Mesenchymal stem cell (in vitro differentiated cells and primary cell): ENCODE measurements around the gene TMC3.

Experiments
- DNase-seq: peaks from one replicate; pipeline ENCODE4 v3.0.0-alpha.2; 2013
- H2AFZ ChIP-seq: one replicate; pipeline ENCODE4 v1.6.1; 2013; ENCODE audit warnings: low read depth, mild to moderate bottlenecking, control low read depth, inconsistent platforms, low read length, moderate library complexity
- H2AK5ac ChIP-seq: 2 replicates; pipeline ENCODE4 v1.6.1; 2013; ENCODE audit warnings: low read length, moderate library complexity, mild to moderate bottlenecking, inconsistent platforms; ENCODE audit not compliant: severe bottlenecking
- H2BK120ac ChIP-seq: one replicate; pipeline ENCODE4 v1.6.1; 2013; ENCODE audit warnings: low read depth, mild to moderate bottlenecking, inconsistent platforms, low read length, moderate library complexity
- H2BK12ac ChIP-seq, 2 experiments: one replicate each; pipeline ENCODE4 v1.6.1; 2013; ENCODE audit warnings: inconsistent platforms in 2 of 2, low read length in 2 of 2, mild to moderate bottlenecking in 2 of 2, moderate library complexity in 2 of 2, control low read depth in 1 of 2
- H2BK15ac ChIP-seq: one replicate; pipeline ENCODE4 v1.6.1; 2013; ENCODE audit warnings: mild to moderate bottlenecking, low read depth, inconsistent platforms; ENCODE audit not compliant: poor library complexity, severe bottlenecking
- H2BK5ac ChIP-seq: 2 replicates; pipeline ENCODE4 v1.6.1; 2013; ENCODE audit warnings: low read depth, mild to moderate bottlenecking, low read length, control low read depth, inconsistent platforms; ENCODE audit not compliant: poor library complexity, severe bottlenecking
- H3K14ac ChIP-seq, 2 experiments: one replicate each; pipeline ENCODE4 v1.6.1; 2013; ENCODE audit warnings: inconsistent platforms in 2 of 2, low read length in 2 of 2, control low read depth in 1 of 2, mild to moderate bottlenecking in 1 of 2, moderate library complexity in 1 of 2
- H3K18ac ChIP-seq, 2 experiments: one replicate each; pipeline ENCODE4 v1.6.1; 2013; ENCODE audit warnings: inconsistent platforms in 2 of 2, low read length in 2 of 2, control low read depth in 1 of 2, low read depth in 1 of 2, mild to moderate bottlenecking in 1 of 2
- H3K23ac ChIP-seq, 2 experiments: one replicate each; pipeline ENCODE4 v1.6.1; 2013; ENCODE audit warnings: inconsistent platforms in 2 of 2, low read length in 2 of 2, mild to moderate bottlenecking in 2 of 2, moderate library complexity in 2 of 2, control low read depth in 1 of 2
- H3K27ac ChIP-seq: 2 replicates; pipeline ENCODE4 v1.5.1; 2013; ENCODE audit warnings: mild to moderate bottlenecking, moderate library complexity, low read length, control low read depth, inconsistent platforms; ENCODE audit not compliant: poor library complexity, severe bottlenecking
- H3K27me3 ChIP-seq, 2 experiments: 2 replicates each; pipeline versions ENCODE4 v1.6.1 to v1.7.0; 2013; ENCODE audit warnings: low read length in 2 of 2, mild to moderate bottlenecking in 2 of 2, moderate library complexity in 2 of 2, control low read depth in 1 of 2, inconsistent platforms in 1 of 2; ENCODE audit not compliant: control insufficient read depth in 1 of 2, insufficient read depth in 1 of 2
- H3K36me3 ChIP-seq, 2 experiments: 2 replicates each; pipeline versions ENCODE4 v1.6.1 to v1.7.0; 2013; ENCODE audit warnings: low read length in 2 of 2, control low read depth in 1 of 2, inconsistent platforms in 1 of 2, low read depth in 1 of 2, mild to moderate bottlenecking in 1 of 2; ENCODE audit not compliant: insufficient read depth in 2 of 2, control insufficient read depth in 1 of 2
- H3K4ac ChIP-seq, 2 experiments: one replicate each; pipeline ENCODE4 v1.6.1; 2013; ENCODE audit warnings: inconsistent platforms in 2 of 2, low read length in 2 of 2, mild to moderate bottlenecking in 2 of 2, moderate library complexity in 2 of 2, control low read depth in 1 of 2, low read depth in 1 of 2
- H3K4me1 ChIP-seq: 2 replicates; pipeline ENCODE4 v1.6.1; 2013; ENCODE audit warnings: low read depth, low read length, control low read depth; ENCODE audit not compliant: control insufficient read depth, insufficient read depth
- H3K4me2 ChIP-seq: 2 replicates; pipeline ENCODE4 v1.6.1; 2013; ENCODE audit warnings: low read length, mild to moderate bottlenecking, inconsistent platforms; ENCODE audit not compliant: poor library complexity, severe bottlenecking
- H3K4me3 ChIP-seq, 2 experiments: 2 replicates each; pipeline versions ENCODE4 v1.5.1 to v1.7.0; 2013; ENCODE audit warnings: low read length in 2 of 2, mild to moderate bottlenecking in 2 of 2, control low read depth in 1 of 2, low read depth in 1 of 2; ENCODE audit not compliant: insufficient read depth in 1 of 2
- H3K79me1 ChIP-seq: replicated peaks from 2 replicates; pipeline ENCODE4 v1.6.1; 2013; ENCODE audit warnings: mild to moderate bottlenecking, control low read depth, low read length, inconsistent platforms; ENCODE audit not compliant: poor library complexity, severe bottlenecking
- H3K9ac ChIP-seq: 2 replicates; pipeline ENCODE4 v1.7.0; 2013; ENCODE audit warnings: mild to moderate bottlenecking, low read length, moderate library complexity
- H3K9me3 ChIP-seq: 2 replicates; pipeline ENCODE4 v1.7.0; 2013; ENCODE audit warnings: mild to moderate bottlenecking, low read length; ENCODE audit not compliant: control insufficient read depth
- H4K8ac ChIP-seq: one replicate; pipeline ENCODE4 v1.6.1; 2013; ENCODE audit warnings: inconsistent platforms, mild to moderate bottlenecking, low read length, moderate library complexity
- H4K91ac ChIP-seq: one replicate; pipeline ENCODE4 v1.6.1; 2013; ENCODE audit warnings: mild to moderate bottlenecking, low read length, inconsistent platforms
- WGBS: methylation state at CpG from one replicate; pipeline ENCODE4 v1.1.7; 2013; ENCODE audit warnings: mixed read lengths; 5-methylcytosine and 5-hydroxymethylcytosine counted together

TMC3 gene

GRCh38 chr15:81313686-81314085 is 60.3 kb downstream of the TMC3 start:
- no peak overlapping the region for H3K4ac ChIP-seq
- peak overlapping the region; percentile 2 for H3K9ac ChIP-seq
- H2AK5ac ChIP-seq: peak overlapping the region; percentile 36
- no peak overlapping the region for H2BK12ac ChIP-seq
- 91% methylated on average over 1 of the region's 5 CpGs for WGBS
- no peaks in the 10 kb centered on the region for H3K79me1 ChIP-seq
- H3K27ac ChIP-seq: peak overlapping the region; percentile 35
- no peaks in the 10 kb centered on the region for H3K9me3 ChIP-seq
- DNase-seq: no peak
- no peak overlapping the region for H4K91ac ChIP-seq
- H3K18ac ChIP-seq: no peak overlapping the region
- no peak overlapping the region for H2BK5ac ChIP-seq
- no peak overlapping the region for H3K4me2 ChIP-seq
- peaks cover 33 to 50% of the 10 kb centered on the region in 2 experiments for H3K36me3 ChIP-seq
- no peaks in the 10 kb centered on the region for H3K27me3 ChIP-seq
- H3K4me1 ChIP-seq: peaks cover 8% of the 10 kb centered on the region
- H3K4me3 ChIP-seq: no peak overlapping the region
- no peak overlapping the region for H3K14ac ChIP-seq
- no peak overlapping the region for H2AFZ ChIP-seq
- H3K23ac ChIP-seq: no peak overlapping the region
- no peak overlapping the region for H2BK15ac ChIP-seq
- H4K8ac ChIP-seq: no peak overlapping the region
- no peak overlapping the region for H2BK120ac ChIP-seq

GRCh38 chr15:81312790-81313543 is 61.0 kb downstream of the TMC3 start:
- Histone ChIP-seq H2BK15ac (no peak overlapping the region), H3K4me3 (peak overlapping the region in 1 of 2 experiments; percentile 3), H3K4ac (peak overlapping the region in 1 of 2 experiments; percentile 24), H3K9ac (peak overlapping the region; percentile 37), H3K4me1 (peaks cover 8% of the 10 kb centered on the region), H2BK5ac (no peak overlapping the region), H3K36me3 (peaks cover 28 to 45% of the 10 kb centered on the region in 2 experiments), H3K14ac (peak overlapping the region in 1 of 2 experiments; percentile 30), H3K27ac (peak overlapping the region; percentile 69), H3K27me3 (no peaks in the 10 kb centered on the region), H3K23ac (peak overlapping the region in 1 of 2 experiments; percentile 16), H3K18ac (peak overlapping the region in 1 of 2 experiments; percentile 68), H2BK12ac (no peak overlapping the region), H2BK120ac (no peak overlapping the region), H4K8ac (no peak overlapping the region), H3K4me2 (no peak overlapping the region), H3K9me3 (no peaks in the 10 kb centered on the region), H4K91ac (peak overlapping the region; percentile 61), H2AK5ac (peak overlapping the region; percentile 37), H2AFZ (no peak overlapping the region), H3K79me1 (no peaks in the 10 kb centered on the region)
- DNase-seq: peak; percentile 96
- 65% methylated on average over 22 of the region's 22 CpGs for WGBS

GRCh38 chr15:81311752-81312464 is 62.1 kb downstream of the TMC3 start:
- Histone ChIP-seq H3K27me3 (no peaks in the 10 kb centered on the region), H3K4me2 (no peak overlapping the region), H4K91ac (no peak overlapping the region), H2AK5ac (peak overlapping the region; percentile 54), H3K14ac (no peak overlapping the region), H3K9me3 (no peaks in the 10 kb centered on the region), H3K79me1 (no peaks in the 10 kb centered on the region), H2BK15ac (no peak overlapping the region), H3K23ac (no peak overlapping the region), H4K8ac (no peak overlapping the region), H3K27ac (no peak overlapping the region), H2AFZ (no peak overlapping the region), H3K4me3 (no peak overlapping the region), H3K36me3 (peaks cover 19 to 43% of the 10 kb centered on the region in 2 experiments), H3K18ac (no peak overlapping the region), H3K4me1 (peaks cover 8% of the 10 kb centered on the region), H3K9ac (peak overlapping the region; percentile 37), H3K4ac (no peak overlapping the region), H2BK12ac (no peak overlapping the region), H2BK120ac (no peak overlapping the region), H2BK5ac (no peak overlapping the region)
- no peak for DNase-seq
- 93% methylated on average over 10 of the region's 10 CpGs for WGBS

- Histone ChIP-seq H2BK5ac (no peak overlapping the region), H2AK5ac (no peak overlapping the region), H4K8ac (no peak overlapping the region), H4K91ac (no peak overlapping the region), H2BK120ac (no peak overlapping the region), H3K79me1 (no peaks in the 10 kb centered on the region), H2BK15ac (no peak overlapping the region), H3K14ac (no peak overlapping the region), H3K9ac (no peak overlapping the region), H3K4me1 (peaks cover 8% of the 10 kb centered on the region), H3K18ac (no peak overlapping the region), H3K27ac (no peak overlapping the region), H3K4ac (no peak overlapping the region), H3K23ac (no peak overlapping the region), H3K4me3 (no peak overlapping the region), H2AFZ (no peak overlapping the region), H3K9me3 (no peaks in the 10 kb centered on the region), H3K27me3 (peaks cover 0 to 5% of the 10 kb centered on the region in 2 experiments), H2BK12ac (no peak overlapping the region), H3K4me2 (no peak overlapping the region), H3K36me3 (peaks cover 16 to 45% of the 10 kb centered on the region in 2 experiments)
- 97% methylated on average over 5 of the region's 5 CpGs for WGBS
- no peak for DNase-seq
Measured at GRCh38 chr15:81310480-81310879, 63.5 kb downstream of the TMC3 start.
